IPS DF 6.9 (cell line): ENCODE data around the gene EMD.
"Not testable (repeated sequence)": the region's sequence is repeated elsewhere in the genome, so short reads cannot be mapped to it uniquely, and the experiment has no call there.

Source experiments
- DNase-seq: peaks from one replicate; pipeline ENCODE4 v3.0.0-alpha.2; 2013; ENCODE audit warnings: low read depth, low spot score
- H3K27ac ChIP-seq: one replicate; pipeline ENCODE4 v1.5.1; 2013; ENCODE audit warnings: low read length, control low read depth
- H3K27me3 ChIP-seq: 2 replicates; pipeline ENCODE4 v1.6.1; 2013; ENCODE audit warnings: mild to moderate bottlenecking, low read length; ENCODE audit not compliant: control insufficient read depth, insufficient read depth
- H3K36me3 ChIP-seq: 2 replicates; pipeline ENCODE4 v1.6.1; 2013; ENCODE audit warnings: low read length; ENCODE audit not compliant: control insufficient read depth, insufficient read depth
- H3K4me1 ChIP-seq: 2 replicates; pipeline ENCODE4 v1.6.1; 2013; ENCODE audit warnings: low read length; ENCODE audit not compliant: control insufficient read depth, insufficient read depth
- H3K4me3 ChIP-seq: 2 replicates; pipeline ENCODE4 v1.5.1; 2013; ENCODE audit warnings: mild to moderate bottlenecking, low read length
- H3K9me3 ChIP-seq: 2 replicates; pipeline ENCODE4 v1.6.1; 2013; ENCODE audit warnings: low read length, inconsistent platforms; ENCODE audit not compliant: control insufficient read depth, insufficient read depth
- WGBS: extraction: QIAGEN DNeasy Blood & Tissue Kit; methylation state at CpG from one replicate; pipeline ENCODE4 v1.1.7; 2013; ENCODE audit warnings: mixed read lengths, missing lambda C conversion rate; ENCODE audit not compliant: insufficient read length, insufficient coverage; 5-methylcytosine and 5-hydroxymethylcytosine counted together

Gene EMD

DNA sequence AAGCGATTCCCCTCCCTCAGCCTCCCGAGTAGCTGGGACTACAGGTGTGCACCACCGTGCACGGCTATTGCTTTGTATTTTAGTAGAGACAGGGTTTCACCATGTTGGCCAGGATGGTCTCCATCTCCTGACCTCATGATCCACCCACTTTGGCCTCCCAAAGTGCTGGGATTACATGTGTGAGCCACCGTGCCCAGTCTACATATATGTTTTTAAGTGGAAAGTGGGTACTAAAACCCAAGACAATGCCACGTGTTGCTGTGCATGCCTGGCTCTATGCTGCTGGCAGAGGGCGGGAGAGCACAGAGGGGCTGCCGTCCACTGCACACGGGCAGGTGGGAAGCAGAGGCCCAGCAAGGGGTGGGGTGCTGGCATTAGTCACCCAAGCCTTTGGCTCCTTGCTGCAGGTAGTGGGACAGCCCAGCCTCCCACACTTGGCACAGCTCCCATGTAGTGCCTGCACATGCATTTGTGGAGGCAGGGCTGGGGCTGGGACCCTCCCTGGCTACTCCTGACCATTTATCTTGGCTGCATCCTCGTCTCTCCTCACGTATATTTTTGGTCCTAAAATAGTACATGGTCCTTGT, 3.5 kb downstream of the EMD start:
- peaks cover 5% of the 10 kb centered on the region; the same call in 1 of the 2 replicates for H3K4me1 ChIP-seq
- WGBS: no CpG with 5 or more reads among the region's 11 CpGs
- no peak for DNase-seq
- H3K27me3 ChIP-seq: no peaks in the 10 kb centered on the region
- no peaks in the 10 kb centered on the region for H3K9me3 ChIP-seq
- H3K4me3 ChIP-seq: no peak overlapping the region
- H3K27ac ChIP-seq: no peak overlapping the region
- H3K36me3 ChIP-seq: peaks cover 5% of the 10 kb centered on the region; the same call in 1 of the 2 replicates

DNA sequence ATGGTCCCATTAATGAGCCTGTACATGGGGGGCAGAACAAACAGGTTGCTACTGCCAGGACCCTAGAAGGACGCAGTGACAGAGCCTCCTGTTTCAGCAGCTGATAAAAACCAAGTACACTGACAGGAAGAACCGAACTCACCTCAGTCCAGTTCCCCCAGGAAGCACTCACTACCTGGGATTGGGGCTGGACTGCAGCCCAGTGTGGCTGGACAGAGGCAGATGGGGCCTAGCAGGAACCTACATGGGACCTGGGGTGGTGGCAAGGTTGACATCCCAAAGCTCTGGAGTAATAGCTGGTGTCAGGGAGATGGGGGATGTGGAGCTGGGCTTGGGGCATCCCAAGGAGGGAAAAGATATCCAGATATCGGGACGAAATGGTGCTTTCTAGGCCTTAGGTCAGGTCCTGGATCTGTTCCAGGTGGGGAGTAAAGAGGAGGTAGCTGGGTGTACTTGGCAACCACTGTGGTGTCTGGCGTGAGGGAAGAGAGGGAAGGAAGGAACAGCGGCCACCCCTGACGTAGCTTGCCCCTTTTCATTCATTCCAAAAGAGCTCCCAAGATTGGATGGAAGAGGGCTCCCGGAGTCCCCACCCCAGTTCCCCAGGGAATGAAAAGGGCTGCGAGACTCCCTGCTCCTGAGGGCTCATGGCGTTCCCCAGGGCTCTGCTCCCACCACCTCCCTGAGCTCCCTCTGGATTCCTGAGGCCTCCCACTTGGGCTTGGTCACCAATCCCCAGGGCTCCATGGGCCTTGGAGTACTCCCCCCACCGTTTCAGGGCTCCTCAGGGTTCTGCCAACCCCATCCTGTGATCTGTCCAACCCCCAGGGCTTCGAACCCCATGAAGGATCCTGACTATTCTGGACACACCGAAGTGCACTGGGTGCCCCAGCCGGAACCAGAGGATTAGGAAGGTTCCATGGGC, 4.5 kb downstream of the EMD start:
- H3K27ac ChIP-seq: no peak overlapping the region
- H3K27me3 ChIP-seq: no peaks in the 10 kb centered on the region
- H3K36me3 ChIP-seq: peaks cover 5% of the 10 kb centered on the region; the same call in 1 of the 2 replicates
- H3K4me3 ChIP-seq: no peak overlapping the region
- H3K9me3 ChIP-seq: no peaks in the 10 kb centered on the region
- H3K4me1 ChIP-seq: peaks cover 4% of the 10 kb centered on the region; the same call in 1 of the 2 replicates
- DNase-seq: no peak
- no CpG with 5 or more reads among the region's 14 CpGs for WGBS

DNA sequence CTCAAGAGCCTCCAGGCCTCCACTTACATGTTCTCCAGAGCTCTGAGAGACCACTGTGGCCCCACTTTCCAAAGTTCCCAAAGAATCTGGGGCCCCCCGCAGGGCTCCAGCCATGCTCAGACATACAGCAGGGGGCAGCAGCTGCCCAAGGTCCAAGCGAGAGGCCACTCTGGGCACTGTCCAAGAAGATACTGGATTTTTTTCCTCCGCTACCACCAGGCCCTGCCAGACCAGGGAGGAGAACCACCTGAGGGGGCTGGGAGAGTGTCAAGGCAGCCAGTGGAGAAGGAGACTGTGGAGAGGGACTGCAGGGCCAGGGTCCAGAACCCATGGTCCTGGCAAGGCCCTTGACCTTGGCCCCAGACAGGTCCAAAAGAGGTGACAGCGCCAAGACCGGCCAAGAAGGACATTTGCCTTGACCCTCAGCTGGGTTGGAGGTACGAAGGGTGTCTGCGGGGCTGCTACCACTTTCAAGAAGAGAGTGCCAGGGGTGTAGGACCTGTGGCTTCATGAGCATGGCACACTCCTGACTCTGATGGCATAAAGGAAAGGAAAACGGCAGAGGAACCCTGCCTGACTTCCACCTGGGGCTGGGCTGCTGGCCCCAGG, 5.3 kb downstream of the EMD start:
- peaks cover 5% of the 10 kb centered on the region; the same call in 1 of the 2 replicates for H3K36me3 ChIP-seq
- H3K4me1 ChIP-seq: peaks cover 4% of the 10 kb centered on the region; the same call in 1 of the 2 replicates
- no CpG with 5 or more reads among the region's 8 CpGs for WGBS
- H3K27ac ChIP-seq: no peak overlapping the region
- no peaks in the 10 kb centered on the region for H3K9me3 ChIP-seq
- no peak for DNase-seq
- H3K4me3 ChIP-seq: no peak overlapping the region
- no peaks in the 10 kb centered on the region for H3K27me3 ChIP-seq

DNA sequence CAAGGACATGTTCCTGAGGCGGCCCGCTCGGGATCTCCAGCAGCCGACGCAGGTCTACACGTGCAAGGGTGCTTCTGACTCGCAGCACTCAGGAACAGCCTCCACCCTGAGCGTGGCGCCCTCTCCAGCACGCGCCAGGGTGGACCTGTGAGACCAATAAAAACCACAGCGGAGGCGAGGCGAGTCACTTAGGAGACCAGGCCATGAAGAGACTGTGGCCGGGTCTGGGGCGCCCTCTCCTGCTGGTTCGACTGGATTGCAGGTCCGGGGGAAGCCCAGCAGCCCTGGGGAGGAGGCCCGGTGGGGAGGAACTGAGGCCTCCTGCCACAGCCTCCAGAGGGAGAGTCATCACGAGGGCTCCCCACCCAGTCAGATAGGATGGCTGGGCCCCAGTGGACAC, 9.0 kb downstream of the EMD start:
- not testable (repeated sequence) for H3K4me1 ChIP-seq, H3K27me3 ChIP-seq, DNase-seq, H3K4me3 ChIP-seq, H3K9me3 ChIP-seq, H3K36me3 ChIP-seq, H3K27ac ChIP-seq
- WGBS: no CpG with 5 or more reads among the region's 20 CpGs

DNA sequence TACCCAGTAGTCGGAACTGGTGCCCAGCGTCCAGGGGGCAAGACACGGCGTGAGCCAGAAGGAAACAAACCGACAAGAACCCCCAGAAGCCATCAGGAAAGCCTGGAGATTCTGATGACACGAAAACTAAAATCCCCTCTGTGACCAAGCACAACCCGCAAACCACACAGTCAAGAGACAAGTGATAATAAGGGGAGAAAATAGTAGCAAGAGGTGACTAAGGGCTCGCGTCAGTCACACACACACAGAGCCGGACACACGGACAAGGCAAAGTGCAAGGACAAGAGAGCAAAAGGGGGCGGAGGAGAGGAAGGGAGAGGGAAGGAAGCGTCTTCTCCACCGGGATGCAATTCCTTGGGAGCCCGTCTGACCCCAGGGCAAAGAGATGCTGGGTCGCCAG, 9.6 kb downstream of the EMD start:
- DNase-seq, H3K4me3 ChIP-seq, H3K36me3 ChIP-seq, H3K4me1 ChIP-seq, H3K27me3 ChIP-seq, H3K27ac ChIP-seq, H3K9me3 ChIP-seq: not testable (repeated sequence)
- WGBS: no CpG with 5 or more reads among the region's 16 CpGs

DNA sequence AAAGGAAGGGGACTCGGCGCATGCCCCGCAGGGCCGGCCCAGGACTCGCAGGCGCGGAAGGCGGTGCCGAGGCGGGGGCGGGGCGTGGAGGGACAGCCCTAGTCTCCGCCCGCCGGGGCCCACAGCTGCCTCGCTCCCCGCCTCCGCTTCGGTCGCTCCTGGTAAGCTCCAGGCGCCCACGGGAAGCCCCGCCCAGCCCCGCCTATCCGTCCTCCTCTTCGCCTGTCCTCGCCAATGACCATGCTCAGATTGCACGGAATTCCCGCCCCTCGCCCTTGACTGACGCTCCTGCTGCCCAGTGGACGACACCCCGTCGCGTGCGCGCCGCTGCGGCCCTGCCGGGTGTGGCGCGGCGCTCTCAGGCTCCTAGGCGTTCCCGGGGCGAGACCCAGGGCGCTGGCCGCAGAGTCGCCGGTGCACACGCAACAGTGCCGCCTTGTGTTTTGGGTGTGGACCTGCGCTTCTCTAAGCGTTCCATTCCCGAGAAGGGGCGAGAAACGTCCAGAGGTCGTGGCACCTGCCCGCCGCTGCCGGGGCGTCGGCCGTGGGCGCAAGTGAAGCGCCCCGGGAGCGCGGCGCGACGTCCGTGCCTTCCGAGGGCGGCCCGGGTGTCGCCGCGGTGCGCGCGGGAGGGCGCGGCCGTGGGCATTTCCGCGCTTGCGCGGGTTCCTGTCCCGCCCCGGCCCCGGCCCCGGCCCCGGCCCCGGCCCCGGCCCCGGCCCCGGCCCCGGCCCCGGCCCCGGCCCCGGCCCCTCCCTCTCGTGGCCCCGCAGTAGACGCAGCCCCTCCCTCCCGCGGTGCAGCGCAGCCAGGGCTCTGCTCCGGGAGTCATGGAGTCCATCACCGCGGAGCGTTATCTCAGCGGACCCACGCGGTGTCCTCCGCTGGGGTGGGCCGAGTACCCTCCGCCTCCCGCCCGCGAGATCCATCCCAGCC, 11.0 kb downstream of the EMD start:
- not testable (repeated sequence) for DNase-seq, H3K27me3 ChIP-seq, H3K4me1 ChIP-seq, H3K36me3 ChIP-seq, H3K4me3 ChIP-seq, H3K9me3 ChIP-seq, H3K27ac ChIP-seq
- WGBS: no CpG with 5 or more reads among the region's 121 CpGs

DNA sequence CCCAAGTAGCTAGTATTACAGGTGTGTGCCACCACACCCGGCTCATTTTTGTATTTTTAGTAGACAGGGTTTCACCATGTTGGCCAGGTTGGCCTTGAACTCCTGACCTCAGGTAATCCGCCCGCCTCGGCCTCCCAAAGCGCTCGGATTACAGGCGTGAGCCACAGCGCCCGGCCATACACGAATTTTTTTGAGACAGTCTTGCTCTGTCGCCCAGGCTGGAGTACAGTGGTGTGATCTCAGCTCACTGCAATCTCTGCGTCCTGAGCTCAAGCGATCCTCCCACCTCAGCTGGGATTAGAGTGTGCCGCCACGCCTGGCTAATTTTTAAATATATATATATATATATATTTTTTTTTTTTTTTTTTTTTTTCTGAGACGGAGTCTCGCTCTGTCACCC, 17.3 kb downstream of the EMD start:
- not testable (repeated sequence) for H3K9me3 ChIP-seq, H3K27me3 ChIP-seq, DNase-seq, H3K4me3 ChIP-seq, H3K27ac ChIP-seq, H3K4me1 ChIP-seq
- WGBS: no CpG with 5 or more reads among the region's 17 CpGs
- H3K36me3 ChIP-seq: peaks cover 23% of the 10 kb centered on the region; the same call in 1 of the 2 replicates

DNA sequence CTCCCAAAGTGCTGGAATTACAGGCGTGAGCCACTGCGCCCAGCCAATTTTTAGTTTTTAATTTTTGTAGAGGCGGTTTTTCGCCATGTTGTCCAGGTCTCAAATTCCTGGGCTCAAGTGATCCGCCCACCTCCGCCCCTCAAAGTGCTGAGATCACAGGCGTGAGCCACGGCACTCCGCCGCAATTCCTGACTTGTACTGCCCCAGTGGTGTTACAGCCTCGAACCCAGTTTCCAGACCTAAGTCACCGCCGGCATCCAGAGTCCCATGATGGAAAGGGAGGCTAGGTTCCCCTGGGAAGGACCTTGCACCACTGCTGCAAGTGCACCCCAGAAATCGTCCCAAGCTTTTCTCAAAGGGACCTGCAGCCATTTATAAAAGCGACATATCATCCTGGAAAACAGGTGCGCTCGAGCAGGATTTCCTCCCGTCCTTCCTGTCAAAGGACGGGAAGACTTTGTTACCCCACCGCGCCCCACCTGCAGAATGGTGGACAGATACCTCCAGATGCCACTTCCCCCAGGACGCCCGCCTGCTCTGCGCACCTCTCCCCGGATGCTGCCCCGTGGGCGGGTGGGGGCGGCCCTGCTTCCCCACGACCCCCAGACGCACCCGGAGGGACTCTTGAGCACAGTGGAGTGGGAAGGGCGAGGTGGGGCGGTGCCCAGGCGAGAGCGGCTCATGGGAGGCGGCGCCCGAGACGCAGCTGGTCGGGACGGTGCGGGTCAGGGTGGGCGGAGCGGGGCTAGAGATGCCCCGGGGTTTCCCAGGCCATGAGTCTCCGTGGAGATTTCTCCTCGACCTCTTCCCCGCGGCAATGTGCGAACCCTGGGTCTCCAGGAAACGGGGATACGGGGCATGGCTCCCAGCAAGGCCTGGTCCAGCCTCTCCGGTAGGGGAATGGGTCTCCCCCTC, 18.1 kb downstream of the EMD start:
- no peak for DNase-seq
- Histone ChIP-seq H3K27ac (no peak overlapping the region), H3K9me3 (no peaks in the 10 kb centered on the region), H3K4me3 (peak overlapping the region; percentile 55; the same call in 1 of the 2 replicates), H3K4me1 (peaks cover 3% of the 10 kb centered on the region; the same call in 1 of the 2 replicates), H3K27me3 (no peaks in the 10 kb centered on the region), H3K36me3 (peaks cover 23% of the 10 kb centered on the region; the same call in 1 of the 2 replicates)
- no CpG with 5 or more reads among the region's 53 CpGs for WGBS

DNA sequence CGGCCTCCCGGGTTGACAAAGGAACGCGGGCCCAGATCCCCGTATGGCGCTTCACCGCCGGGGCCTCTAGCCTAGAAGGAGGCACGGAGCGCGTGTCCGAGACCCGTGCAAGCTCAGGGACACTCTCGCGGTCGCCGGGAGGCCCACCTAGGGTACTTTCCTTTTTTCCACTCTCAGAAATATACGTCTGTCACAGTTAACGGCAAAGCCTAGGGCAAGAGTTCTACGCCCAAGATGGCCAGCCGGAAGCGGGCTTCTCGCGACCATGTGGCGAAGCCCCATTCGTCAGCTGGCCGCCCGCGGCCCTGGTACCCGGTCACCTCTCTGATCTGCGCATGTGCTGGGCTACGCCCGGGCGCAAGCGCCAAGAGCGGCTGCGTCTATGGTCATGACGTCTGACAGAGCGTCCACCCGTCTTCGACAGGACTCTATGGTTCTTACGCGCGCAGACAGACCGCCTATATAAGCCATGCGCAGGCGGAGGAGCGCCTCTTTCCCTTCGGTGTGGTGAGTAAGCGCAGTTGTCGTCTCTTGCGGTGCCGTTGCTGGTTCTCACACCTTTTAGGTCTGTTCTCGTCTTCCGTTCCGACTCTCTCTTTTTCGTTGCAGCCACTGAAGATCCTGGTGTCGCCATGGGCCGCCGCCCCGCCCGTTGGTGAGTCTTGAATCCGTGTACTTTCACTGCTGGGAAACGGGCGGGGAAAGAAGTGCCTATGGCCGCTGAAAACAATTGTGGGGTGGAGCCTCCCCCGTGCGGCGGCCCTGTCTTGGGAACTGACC, 19.0 kb downstream of the EMD start, which contains the start of gene RPL10:
Gene RPL10, plus strand, starts transcription at position 490 of the 780 bp plus-strand sequence. Its CDS starts 143 bp downstream, at position 633.
- no peak within 1 kb of the TSS for H3K27ac ChIP-seq

More for the DNA sequence above, 19.0 kb downstream of the EMD start, which contains the start of gene RPL10:
- Histone ChIP-seq H3K4me1 (peaks cover 3% of the 10 kb centered on the region; the same call in 1 of the 2 replicates), H3K9me3 (no peaks in the 10 kb centered on the region), H3K36me3 (peaks cover 23% of the 10 kb centered on the region; the same call in 1 of the 2 replicates), H3K4me3 (peak within 1 kb of the TSS; percentile 98), H3K27me3 (no peaks in the 10 kb centered on the region)
- no peak for DNase-seq
- no CpG with 5 or more reads among the region's 69 CpGs for WGBS
